GM23338 (cell line): ENCODE measurements around the gene MRPL2.

ENCODE experiments used
- JUNB ChIP-seq: IDR thresholded peaks from one replicate; pipeline ENCODE4 v1.6.1; 2016; ENCODE audit warnings: antibody characterized with exemption; ENCODE audit not compliant: unreplicated experiment
- TF ChIP-seq, protein P1 (sequence below), 2 experiments: fragments of 200-600 bp in 1 of 2; sonication (generic) in 1 of 2; conservative IDR thresholded peaks; 2 replicates each; pipeline versions ENCODE4 v1.5.1 to v1.6.1; 2016 to 2017; ENCODE audit warnings: antibody characterized with exemption in 2 of 2, low read depth in 2 of 2, mild to moderate bottlenecking in 2 of 2, moderate library complexity in 1 of 2

DNA sequence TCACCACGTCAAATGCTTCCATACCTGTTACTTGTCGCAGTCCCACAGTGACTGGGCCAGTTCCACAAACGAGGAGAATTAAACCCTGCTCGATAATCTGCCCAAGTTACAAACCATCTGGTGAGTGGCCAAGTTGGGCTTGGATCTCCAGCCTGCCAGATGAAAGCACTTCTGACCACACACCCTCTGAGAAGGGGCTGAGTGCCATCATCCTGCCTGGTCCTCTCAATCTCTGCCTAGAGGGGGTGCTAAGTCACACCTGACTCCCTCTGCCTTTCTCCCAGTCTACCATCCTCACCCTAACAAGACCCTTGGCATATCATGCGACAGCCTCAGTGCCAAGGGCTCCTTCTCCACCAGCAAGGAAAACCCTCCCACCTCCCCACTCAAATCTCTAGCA is 22.0 kb downstream of the MRPL2 start:
- TF ChIP-seq, protein P1, sequence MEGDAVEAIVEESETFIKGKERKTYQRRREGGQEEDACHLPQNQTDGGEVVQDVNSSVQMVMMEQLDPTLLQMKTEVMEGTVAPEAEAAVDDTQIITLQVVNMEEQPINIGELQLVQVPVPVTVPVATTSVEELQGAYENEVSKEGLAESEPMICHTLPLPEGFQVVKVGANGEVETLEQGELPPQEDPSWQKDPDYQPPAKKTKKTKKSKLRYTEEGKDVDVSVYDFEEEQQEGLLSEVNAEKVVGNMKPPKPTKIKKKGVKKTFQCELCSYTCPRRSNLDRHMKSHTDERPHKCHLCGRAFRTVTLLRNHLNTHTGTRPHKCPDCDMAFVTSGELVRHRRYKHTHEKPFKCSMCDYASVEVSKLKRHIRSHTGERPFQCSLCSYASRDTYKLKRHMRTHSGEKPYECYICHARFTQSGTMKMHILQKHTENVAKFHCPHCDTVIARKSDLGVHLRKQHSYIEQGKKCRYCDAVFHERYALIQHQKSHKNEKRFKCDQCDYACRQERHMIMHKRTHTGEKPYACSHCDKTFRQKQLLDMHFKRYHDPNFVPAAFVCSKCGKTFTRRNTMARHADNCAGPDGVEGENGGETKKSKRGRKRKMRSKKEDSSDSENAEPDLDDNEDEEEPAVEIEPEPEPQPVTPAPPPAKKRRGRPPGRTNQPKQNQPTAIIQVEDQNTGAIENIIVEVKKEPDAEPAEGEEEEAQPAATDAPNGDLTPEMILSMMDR (conservative IDR thresholded peaks at IDR 0.05; ENCODE audit: low read depth in 2 of 2): peak in 1 of 2 experiments; percentile 27; a peak in 1 of 4 replicates
- TF ChIP-seq JUNB: no peak
